Natural killer cell (primary cell): Measurements from ENCODE around the gene ADAMTS7. TPM values are rescaled to one million over a fixed set of nuclear protein-coding genes. Genes with fewer than 3 reads are reported as not detected.
"Not testable (repeated sequence)": the region's sequence is repeated elsewhere in the genome, so short reads cannot be mapped to it uniquely, and the experiment has no call there.

Experiments used
- ATAC-seq, 3 donors: fragments of 150-1000 bp in 2 of 3; fragments of 200-7000 bp in 1 of 3; cut with Tn5 transposase; 1 replicate in 1 of 3; 2 replicates in 2 of 3; pipeline ENCODE4 v1.10.0; 2021; ENCODE audit warnings: mild to moderate bottlenecking in 2 of 3, moderate library complexity in 2 of 3
- DNase-seq, 2 donors: peaks; one replicate each; pipeline versions ENCODE4 v3.0.0 to v3.0.0-alpha.2; 2013 to 2021; ENCODE audit warnings: mixed read lengths in 1 of 2
- H3K27ac ChIP-seq: one replicate; pipeline ENCODE4 v1.5.1; 2013; ENCODE audit warnings: mild to moderate bottlenecking, low read length
- H3K27me3 ChIP-seq: one replicate; pipeline ENCODE4 v1.6.1; 2013; ENCODE audit warnings: low read length; ENCODE audit not compliant: control insufficient read depth, insufficient read depth
- H3K36me3 ChIP-seq: one replicate; pipeline ENCODE4 v1.6.1; 2013; ENCODE audit warnings: low read length; ENCODE audit not compliant: control insufficient read depth, insufficient read depth
- H3K4me1 ChIP-seq: one replicate; pipeline ENCODE4 v1.6.1; 2013; ENCODE audit warnings: low read length; ENCODE audit not compliant: control insufficient read depth, insufficient read depth
- H3K4me3 ChIP-seq: one replicate; pipeline ENCODE4 v1.5.1; 2013; ENCODE audit warnings: low read length
- H3K9me3 ChIP-seq: one replicate; pipeline ENCODE4 v1.6.1; 2013; ENCODE audit warnings: low read length; ENCODE audit not compliant: control insufficient read depth, insufficient read depth
- H3K27ac Mint-ChIP-seq, 2 donors: one replicate each; pipeline ENCODE4 v1.8.0; 2022; ENCODE audit warnings: mild to moderate bottlenecking in 2 of 2, mixed read lengths in 2 of 2, moderate library complexity in 1 of 2
- H3K27me3 Mint-ChIP-seq, 2 donors: one replicate each; pipeline ENCODE4 v1.8.0; 2022; ENCODE audit warnings: low read depth in 2 of 2, mixed read lengths in 2 of 2
- H3K36me3 Mint-ChIP-seq: one replicate; pipeline ENCODE4 v1.8.0; 2022; ENCODE audit warnings: mixed read lengths
- H3K4me1 Mint-ChIP-seq, 2 donors: one replicate each; pipeline ENCODE4 v1.8.0; 2022; ENCODE audit warnings: mixed read lengths in 2 of 2
- H3K4me3 Mint-ChIP-seq: one replicate; pipeline ENCODE4 v1.8.0; 2022; ENCODE audit warnings: mild to moderate bottlenecking, moderate library complexity, mixed read lengths
- H3K9me3 Mint-ChIP-seq, 2 donors: one replicate each; pipeline ENCODE4 v1.8.0; 2022; ENCODE audit warnings: mixed read lengths in 2 of 2
- CTCF ChIP-seq: fragments of 200-600 bp; IDR thresholded peaks from one replicate; pipeline ENCODE4 v1.8.0; 2022; ENCODE audit warnings: antibody characterized with exemption
- WGBS: methylation state at CpG from one replicate; pipeline ENCODE4 v1.1.7; 2013; ENCODE audit warnings: missing lambda C conversion rate; ENCODE audit not compliant: insufficient coverage; 5-methylcytosine and 5-hydroxymethylcytosine counted together
- intact Hi-C: fragments of 100-400 bp; cut with micrococcal nuclease; formaldehyde crosslinking; loops from one replicate; pipeline ENCODE4 v1.14.2; 2022
- total RNA-seq, 4 donors: library from RNA; stranded (reverse); fragments of 120-200 nt in 1 of 4; gene quantifications; one replicate each; pipeline versions ENCODE4 v1.2.3 to v1.2.4, GENCODE V29; 2013 to 2022

The ADAMTS7 gene
- total RNA-seq, 3 donors from 2014 or later (not counting 1 experiment from before 2014, with no cell fraction given) = 0.10 to 0.16 TPM; not detected in 1

- no peaks in the 10 kb centered on the region for H3K9me3 Mint-ChIP-seq
- H3K36me3 Mint-ChIP-seq = no peaks in the 10 kb centered on the region
- no peak overlapping the region for H3K4me3 Mint-ChIP-seq
- 79% methylated on average over 2 of the region's 2 CpGs for WGBS
- Histone ChIP-seq H3K9me3 (no peaks in the 10 kb centered on the region), H3K4me1 (no peaks in the 10 kb centered on the region), H3K27me3 (no peaks in the 10 kb centered on the region), H3K4me3 (no peak overlapping the region), H3K27ac (no peak overlapping the region), H3K36me3 (no peaks in the 10 kb centered on the region)
- intact Hi-C loops = no loop called here
- peaks cover 14 to 17% of the 10 kb centered on the region in 2 donors for H3K27me3 Mint-ChIP-seq
- no peak overlapping the region for H3K27ac Mint-ChIP-seq
- DNase-seq (no peak), ATAC-seq (no peak)
- H3K4me1 Mint-ChIP-seq = no peaks in the 10 kb centered on the region
- TF ChIP-seq CTCF = no peak
These were observed 78.6 kb downstream of the ADAMTS7 start for GRCh38 chr15:78732634-78733033.

- Mint-ChIP-seq H3K27me3 (peaks cover 14 to 15% of the 10 kb centered on the region in 2 donors), H3K9me3 (no peaks in the 10 kb centered on the region), H3K4me1 (no peaks in the 10 kb centered on the region), H3K36me3 (no peaks in the 10 kb centered on the region), H3K4me3 (no peak overlapping the region), H3K27ac (no peak overlapping the region)
- DNase-seq (no peak), ATAC-seq (no peak)
- intact Hi-C loops = no loop called here
- no peak for TF ChIP-seq CTCF
- Histone ChIP-seq H3K36me3 (no peaks in the 10 kb centered on the region), H3K27ac (no peak overlapping the region), H3K4me3 (no peak overlapping the region), H3K27me3 (no peaks in the 10 kb centered on the region), H3K9me3 (no peaks in the 10 kb centered on the region), H3K4me1 (no peaks in the 10 kb centered on the region)
- WGBS = 94% methylated on average over 6 of the region's 6 CpGs
These were observed 80.3 kb downstream of the ADAMTS7 start for GRCh38 chr15:78730955-78731354.

- H3K27ac Mint-ChIP-seq, intact Hi-C loops, H3K27ac ChIP-seq, H3K4me3 Mint-ChIP-seq, H3K4me1 ChIP-seq, H3K9me3 ChIP-seq, H3K9me3 Mint-ChIP-seq, H3K36me3 Mint-ChIP-seq, H3K27me3 Mint-ChIP-seq, H3K27me3 ChIP-seq, ATAC-seq, DNase-seq, H3K4me1 Mint-ChIP-seq, H3K36me3 ChIP-seq, H3K4me3 ChIP-seq: not testable (repeated sequence)
- no CpG with 5 or more reads among the region's 1 CpG for WGBS
These were observed 82.8 kb downstream of the ADAMTS7 start for GRCh38 chr15:78728427-78728826.

- TF ChIP-seq CTCF = no peak
- Mint-ChIP-seq H3K36me3 (no peaks in the 10 kb centered on the region), H3K4me1 (no peaks in the 10 kb centered on the region), H3K9me3 (no peaks in the 10 kb centered on the region), H3K27ac (no peak overlapping the region), H3K4me3 (no peak overlapping the region), H3K27me3 (peaks cover 0 to 1% of the 10 kb centered on the region in 2 donors)
- Histone ChIP-seq H3K36me3 (no peaks in the 10 kb centered on the region), H3K9me3 (no peaks in the 10 kb centered on the region), H3K4me1 (no peaks in the 10 kb centered on the region), H3K27ac (no peak overlapping the region), H3K4me3 (no peak overlapping the region), H3K27me3 (no peaks in the 10 kb centered on the region)
- no peak for ATAC-seq
- 92% methylated on average over 5 of the region's 5 CpGs for WGBS
- intact Hi-C loops = no loop called here
- DNase-seq = no peak
These were observed 83.7 kb downstream of the ADAMTS7 start for GRCh38 chr15:78727561-78727960.
